Gastroesophageal sphincter (tissue), 3 donors: ENCODE data around the gene CACNA1C.

Experiments
- EP300 ChIP-seq: sonication (generic); formaldehyde crosslinking; IDR thresholded peaks from one replicate; pipeline ENCODE4 v1.6.1; 2017; ENCODE audit warnings: antibody characterized with exemption, mild to moderate bottlenecking
- POLR2A ChIP-seq, 2 donors: fragments of 450-650 bp; IDR thresholded peaks; one replicate each; pipeline ENCODE4 v1.6.1; 2017; ENCODE audit warnings: antibody characterized with exemption in 2 of 2, mild to moderate bottlenecking in 2 of 2, moderate library complexity in 1 of 2
- TF ChIP-seq, protein P1 (sequence below), 4 experiments: fragments of 200-600 bp in 2 of 4; fragments of 450-650 bp in 2 of 4; sonication (generic) in 1 of 4; IDR thresholded peaks; one replicate each; pipeline ENCODE4 v1.5.1; 2017 to 2019; ENCODE audit warnings: antibody characterized with exemption in 4 of 4, mild to moderate bottlenecking in 2 of 4, moderate library complexity in 2 of 4

DNA sequence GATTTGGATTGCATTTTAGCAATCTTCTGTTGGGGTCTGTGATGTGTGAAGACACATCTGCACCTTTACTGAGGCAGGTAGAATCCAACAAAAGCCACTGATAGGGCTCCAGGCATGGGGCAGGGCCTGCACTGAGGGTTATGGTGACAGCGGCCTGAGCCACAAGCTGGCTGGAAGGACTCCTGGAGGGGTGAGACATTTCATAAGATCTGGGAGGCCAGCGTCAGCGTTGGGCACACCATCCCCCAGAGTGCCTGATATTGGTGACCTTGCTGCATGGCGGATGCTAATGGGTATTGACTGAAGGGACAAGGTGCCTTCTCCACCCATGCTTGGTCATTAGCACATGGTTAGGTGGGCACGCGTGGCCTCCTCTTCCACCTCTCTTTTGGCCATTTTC, 187.6 kb downstream of the CACNA1C start:
- TF ChIP-seq, protein P1, sequence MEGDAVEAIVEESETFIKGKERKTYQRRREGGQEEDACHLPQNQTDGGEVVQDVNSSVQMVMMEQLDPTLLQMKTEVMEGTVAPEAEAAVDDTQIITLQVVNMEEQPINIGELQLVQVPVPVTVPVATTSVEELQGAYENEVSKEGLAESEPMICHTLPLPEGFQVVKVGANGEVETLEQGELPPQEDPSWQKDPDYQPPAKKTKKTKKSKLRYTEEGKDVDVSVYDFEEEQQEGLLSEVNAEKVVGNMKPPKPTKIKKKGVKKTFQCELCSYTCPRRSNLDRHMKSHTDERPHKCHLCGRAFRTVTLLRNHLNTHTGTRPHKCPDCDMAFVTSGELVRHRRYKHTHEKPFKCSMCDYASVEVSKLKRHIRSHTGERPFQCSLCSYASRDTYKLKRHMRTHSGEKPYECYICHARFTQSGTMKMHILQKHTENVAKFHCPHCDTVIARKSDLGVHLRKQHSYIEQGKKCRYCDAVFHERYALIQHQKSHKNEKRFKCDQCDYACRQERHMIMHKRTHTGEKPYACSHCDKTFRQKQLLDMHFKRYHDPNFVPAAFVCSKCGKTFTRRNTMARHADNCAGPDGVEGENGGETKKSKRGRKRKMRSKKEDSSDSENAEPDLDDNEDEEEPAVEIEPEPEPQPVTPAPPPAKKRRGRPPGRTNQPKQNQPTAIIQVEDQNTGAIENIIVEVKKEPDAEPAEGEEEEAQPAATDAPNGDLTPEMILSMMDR (IDR thresholded peaks at IDR 0.05), result no peak
- TF ChIP-seq POLR2A (IDR thresholded peaks at IDR 0.05) (no peak), EP300 (no peak)
